ENCODE measurements around the gene ADA. TPM values are rescaled to one million over a fixed set of nuclear protein-coding genes. Genes with fewer than 3 reads are reported as not detected.

The ADA gene
- total and polyA plus RNA-seq, 2 of the 13 experiments (the other 11 are each of a cell fraction or from before 2014, with no cell fraction given) = 2.5 to 11.3 TPM

GRCh38 chr20:44692932-44693480, 41.5 kb upstream of the ADA start (continued):
- TF ChIP-seq ZNF773 (CRISPR knock-in tag; IDR thresholded peaks at IDR 0.05; ENCODE audit: borderline replicate concordance) (no peak), ZFP37 (CRISPR knock-in tag; IDR thresholded peaks at IDR 0.05; ENCODE audit: borderline replicate concordance) (no peak), MED1 (CRISPR knock-in tag; IDR thresholded peaks at IDR 0.05) (peak; percentile 79), MEF2D (CRISPR knock-in tag; IDR thresholded peaks at IDR 0.05) (peak; percentile 66; the same call in 1 of the 2 replicates), U2AF1 (optimal IDR thresholded peaks at IDR 0.05; ENCODE audit: low read depth, low read length) (no peak), SKI (IDR thresholded peaks at IDR 0.05; ENCODE audit: partially characterized antibody) (peak; percentile 99), MED8 (CRISPR knock-in tag; IDR thresholded peaks at IDR 0.05; ENCODE audit: insufficient replicate concordance) (no peak), KAT7 (CRISPR knock-in tag; IDR thresholded peaks at IDR 0.05; ENCODE audit: borderline replicate concordance) (no peak), ZNF724P (CRISPR knock-in tag; IDR thresholded peaks at IDR 0.05; ENCODE audit: borderline replicate concordance) (peak; percentile 68; the same call in 1 of the 2 replicates), SRSF4 (IDR thresholded peaks at IDR 0.05; ENCODE audit: low read depth, low read length, poor library complexity, severe bottlenecking) (no peak), ZNF350 (CRISPR knock-in tag; IDR thresholded peaks at IDR 0.05; ENCODE audit: borderline replicate concordance, low read depth) (0 out of 2 replicates have a peak, but pooled peaks have one; percentile 75), KLF16 (CRISPR knock-in tag; IDR thresholded peaks at IDR 0.05) (peak in 1 of 2 experiments; percentile 50; a peak in 1 of 4 replicates), GZF1 (CRISPR knock-in tag; IDR thresholded peaks at IDR 0.05) (no peak), ZNF772 (CRISPR knock-in tag; IDR thresholded peaks at IDR 0.05) (peak; percentile 56; the same call in 1 of the 2 replicates), ZNF644 (CRISPR knock-in tag; IDR thresholded peaks at IDR 0.05; ENCODE audit: low read depth) (peak; percentile 72), NONO (IDR thresholded peaks at IDR 0.05) (no peak), NONO (CRISPR knock-in tag; conservative IDR thresholded peaks at IDR 0.05) (no peak), ZNF180 (CRISPR knock-in tag; IDR thresholded peaks at IDR 0.05; ENCODE audit: borderline replicate concordance, low read depth) (no peak), PAF1 (CRISPR knock-in tag; IDR thresholded peaks at IDR 0.05) (no peak), MIER2 (CRISPR knock-in tag; IDR thresholded peaks at IDR 0.05) (peak; percentile 44; the same call in 1 of the 2 replicates), ZNF251 (CRISPR knock-in tag; IDR thresholded peaks at IDR 0.05) (no peak)
- TF ChIP-seq, protein P1, sequence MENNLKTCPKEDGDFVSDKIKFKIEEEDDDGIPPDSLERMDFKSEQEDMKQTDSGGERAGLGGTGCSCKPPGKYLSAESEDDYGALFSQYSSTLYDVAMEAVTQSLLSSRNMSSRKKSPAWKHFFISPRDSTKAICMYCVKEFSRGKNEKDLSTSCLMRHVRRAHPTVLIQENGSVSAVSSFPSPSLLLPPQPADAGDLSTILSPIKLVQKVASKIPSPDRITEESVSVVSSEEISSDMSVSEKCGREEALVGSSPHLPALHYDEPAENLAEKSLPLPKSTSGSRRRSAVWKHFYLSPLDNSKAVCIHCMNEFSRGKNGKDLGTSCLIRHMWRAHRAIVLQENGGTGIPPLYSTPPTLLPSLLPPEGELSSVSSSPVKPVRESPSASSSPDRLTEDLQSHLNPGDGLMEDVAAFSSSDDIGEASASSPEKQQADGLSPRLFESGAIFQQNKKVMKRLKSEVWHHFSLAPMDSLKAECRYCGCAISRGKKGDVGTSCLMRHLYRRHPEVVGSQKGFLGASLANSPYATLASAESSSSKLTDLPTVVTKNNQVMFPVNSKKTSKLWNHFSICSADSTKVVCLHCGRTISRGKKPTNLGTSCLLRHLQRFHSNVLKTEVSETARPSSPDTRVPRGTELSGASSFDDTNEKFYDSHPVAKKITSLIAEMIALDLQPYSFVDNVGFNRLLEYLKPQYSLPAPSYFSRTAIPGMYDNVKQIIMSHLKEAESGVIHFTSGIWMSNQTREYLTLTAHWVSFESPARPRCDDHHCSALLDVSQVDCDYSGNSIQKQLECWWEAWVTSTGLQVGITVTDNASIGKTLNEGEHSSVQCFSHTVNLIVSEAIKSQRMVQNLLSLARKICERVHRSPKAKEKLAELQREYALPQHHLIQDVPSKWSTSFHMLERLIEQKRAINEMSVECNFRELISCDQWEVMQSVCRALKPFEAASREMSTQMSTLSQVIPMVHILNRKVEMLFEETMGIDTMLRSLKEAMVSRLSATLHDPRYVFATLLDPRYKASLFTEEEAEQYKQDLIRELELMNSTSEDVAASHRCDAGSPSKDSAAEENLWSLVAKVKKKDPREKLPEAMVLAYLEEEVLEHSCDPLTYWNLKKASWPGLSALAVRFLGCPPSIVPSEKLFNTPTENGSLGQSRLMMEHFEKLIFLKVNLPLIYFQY (CRISPR knock-in tag; IDR thresholded peaks at IDR 0.05; ENCODE audit: borderline replicate concordance) = peak; percentile 70; the same call in 1 of the 2 replicates
- TF ChIP-seq, protein P2, sequence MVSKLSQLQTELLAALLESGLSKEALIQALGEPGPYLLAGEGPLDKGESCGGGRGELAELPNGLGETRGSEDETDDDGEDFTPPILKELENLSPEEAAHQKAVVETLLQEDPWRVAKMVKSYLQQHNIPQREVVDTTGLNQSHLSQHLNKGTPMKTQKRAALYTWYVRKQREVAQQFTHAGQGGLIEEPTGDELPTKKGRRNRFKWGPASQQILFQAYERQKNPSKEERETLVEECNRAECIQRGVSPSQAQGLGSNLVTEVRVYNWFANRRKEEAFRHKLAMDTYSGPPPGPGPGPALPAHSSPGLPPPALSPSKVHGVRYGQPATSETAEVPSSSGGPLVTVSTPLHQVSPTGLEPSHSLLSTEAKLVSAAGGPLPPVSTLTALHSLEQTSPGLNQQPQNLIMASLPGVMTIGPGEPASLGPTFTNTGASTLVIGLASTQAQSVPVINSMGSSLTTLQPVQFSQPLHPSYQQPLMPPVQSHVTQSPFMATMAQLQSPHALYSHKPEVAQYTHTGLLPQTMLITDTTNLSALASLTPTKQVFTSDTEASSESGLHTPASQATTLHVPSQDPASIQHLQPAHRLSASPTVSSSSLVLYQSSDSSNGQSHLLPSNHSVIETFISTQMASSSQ (IDR thresholded peaks at IDR 0.05; ENCODE audit: low read depth) = no peak
- TF ChIP-seq, protein P2 (CRISPR knock-in tag; IDR thresholded peaks at IDR 0.05; ENCODE audit: borderline replicate concordance) = no peak

Data from HepG2 (cell line).